Neutrophil (primary cell): ENCODE measurements around the gene FGB.

Source experiments
- H3K27ac ChIP-seq: fragments of 200-600 bp; sonication (generic); 2 replicates; pipeline ENCODE4 v1.5.1; 2016; ENCODE audit warnings: mild to moderate bottlenecking, moderate library complexity
- H3K27me3 ChIP-seq: fragments of 200-600 bp; sonication (generic); 2 replicates; pipeline ENCODE4 v1.6.0; 2016; ENCODE audit warnings: mild to moderate bottlenecking
- H3K36me3 ChIP-seq: fragments of 200-600 bp; sonication (generic); 2 replicates; pipeline ENCODE4 v1.5.1; 2017
- H3K4me1 ChIP-seq, 2 experiments: fragments of 200-600 bp in 1 of 2; sonication (generic) in 1 of 2; 1 replicate in 1 of 2; 2 replicates in 1 of 2; pipeline versions ENCODE4 v1.5.1 to v1.6.1; 2013 to 2016; ENCODE audit warnings: low read depth in 1 of 2, low read length in 1 of 2, mild to moderate bottlenecking in 1 of 2, moderate library complexity in 1 of 2; ENCODE audit not compliant: control insufficient read depth in 1 of 2, insufficient read depth in 1 of 2
- H3K4me3 ChIP-seq, 2 experiments: fragments of 200-600 bp in 1 of 2; sonication (generic) in 1 of 2; 1 replicate in 1 of 2; 2 replicates in 1 of 2; pipeline ENCODE4 v1.5.1; 2013 to 2016; ENCODE audit warnings: low read depth in 1 of 2, low read length in 1 of 2, mild to moderate bottlenecking in 1 of 2, moderate library complexity in 1 of 2
- H3K9me3 ChIP-seq: fragments of 200-600 bp; sonication (generic); 2 replicates; pipeline ENCODE4 v1.5.1; 2016
- TF ChIP-seq, protein P1 (sequence below): fragments of 200-600 bp; sonication (generic); IDR thresholded peaks from 2 replicates; pipeline ENCODE4 v1.5.1; 2016; ENCODE audit warnings: antibody characterized with exemption

The FGB gene

DNA sequence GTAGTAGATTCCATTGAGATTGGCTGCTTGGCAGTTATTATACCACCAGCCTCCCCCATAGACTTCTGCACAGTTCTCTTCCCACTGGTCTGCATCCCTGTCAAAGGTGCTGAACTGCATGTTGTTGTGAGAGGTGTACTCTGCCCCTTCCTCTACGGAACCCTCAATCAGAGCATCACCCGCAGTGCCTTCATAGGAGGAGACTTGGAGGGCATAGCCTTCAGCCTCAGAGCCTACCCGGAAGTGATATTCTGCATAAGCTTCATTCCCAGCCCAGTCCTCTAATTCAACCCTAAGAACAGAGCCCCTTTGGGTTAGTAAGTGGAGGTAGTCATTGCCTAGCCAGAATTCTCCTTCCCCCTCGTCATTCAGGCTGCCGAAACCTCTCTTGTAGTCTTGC, 21.4 kb downstream of the FGB start:
- no peaks in the 10 kb centered on the region for H3K9me3 ChIP-seq
- no peaks in the 10 kb centered on the region for H3K4me1 ChIP-seq
- TF ChIP-seq, protein P1, sequence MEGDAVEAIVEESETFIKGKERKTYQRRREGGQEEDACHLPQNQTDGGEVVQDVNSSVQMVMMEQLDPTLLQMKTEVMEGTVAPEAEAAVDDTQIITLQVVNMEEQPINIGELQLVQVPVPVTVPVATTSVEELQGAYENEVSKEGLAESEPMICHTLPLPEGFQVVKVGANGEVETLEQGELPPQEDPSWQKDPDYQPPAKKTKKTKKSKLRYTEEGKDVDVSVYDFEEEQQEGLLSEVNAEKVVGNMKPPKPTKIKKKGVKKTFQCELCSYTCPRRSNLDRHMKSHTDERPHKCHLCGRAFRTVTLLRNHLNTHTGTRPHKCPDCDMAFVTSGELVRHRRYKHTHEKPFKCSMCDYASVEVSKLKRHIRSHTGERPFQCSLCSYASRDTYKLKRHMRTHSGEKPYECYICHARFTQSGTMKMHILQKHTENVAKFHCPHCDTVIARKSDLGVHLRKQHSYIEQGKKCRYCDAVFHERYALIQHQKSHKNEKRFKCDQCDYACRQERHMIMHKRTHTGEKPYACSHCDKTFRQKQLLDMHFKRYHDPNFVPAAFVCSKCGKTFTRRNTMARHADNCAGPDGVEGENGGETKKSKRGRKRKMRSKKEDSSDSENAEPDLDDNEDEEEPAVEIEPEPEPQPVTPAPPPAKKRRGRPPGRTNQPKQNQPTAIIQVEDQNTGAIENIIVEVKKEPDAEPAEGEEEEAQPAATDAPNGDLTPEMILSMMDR, result no peak
- H3K27me3 ChIP-seq, result peaks cover 7% of the 10 kb centered on the region
- H3K27ac ChIP-seq, result no peak overlapping the region
- H3K36me3 ChIP-seq, result no peaks in the 10 kb centered on the region
- no peak overlapping the region for H3K4me3 ChIP-seq

DNA sequence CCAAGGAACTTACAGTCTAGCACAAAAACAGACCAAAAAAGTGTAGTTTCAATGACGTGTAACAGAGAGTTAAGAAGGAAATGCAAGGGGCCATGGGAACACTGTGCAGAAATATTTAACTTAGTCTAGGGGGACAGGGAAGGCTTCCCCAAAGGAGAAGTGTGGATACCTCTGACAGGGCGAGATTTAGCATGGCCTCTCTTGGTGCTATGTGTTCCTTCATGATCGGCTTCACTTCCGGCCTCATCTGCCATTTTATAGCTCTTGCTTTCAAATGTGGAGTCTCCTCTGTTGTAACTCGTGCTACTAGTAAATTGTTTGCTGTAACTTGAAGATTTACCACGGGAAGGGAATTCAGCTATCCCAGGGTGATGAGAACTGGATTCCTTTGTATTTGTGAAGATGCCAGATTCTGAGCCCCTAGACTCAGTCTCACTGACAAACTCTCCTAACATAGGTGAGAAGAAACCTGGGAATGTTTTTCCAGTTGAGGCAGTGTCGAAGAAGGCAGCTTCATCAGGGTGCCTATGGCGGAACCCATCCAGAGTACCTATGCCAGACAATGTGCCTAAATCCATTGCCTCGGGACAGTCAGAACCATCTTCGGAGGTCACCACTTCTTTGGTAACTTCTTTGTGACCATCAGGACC, 22.7 kb downstream of the FGB start:
- no peaks in the 10 kb centered on the region for H3K4me1 ChIP-seq
- H3K27me3 ChIP-seq, result peaks cover 8% of the 10 kb centered on the region
- TF ChIP-seq, protein P1, result no peak
- H3K36me3 ChIP-seq, result no peaks in the 10 kb centered on the region
- H3K27ac ChIP-seq, result no peak overlapping the region
- H3K9me3 ChIP-seq, result no peaks in the 10 kb centered on the region
- no peak overlapping the region for H3K4me3 ChIP-seq

DNA sequence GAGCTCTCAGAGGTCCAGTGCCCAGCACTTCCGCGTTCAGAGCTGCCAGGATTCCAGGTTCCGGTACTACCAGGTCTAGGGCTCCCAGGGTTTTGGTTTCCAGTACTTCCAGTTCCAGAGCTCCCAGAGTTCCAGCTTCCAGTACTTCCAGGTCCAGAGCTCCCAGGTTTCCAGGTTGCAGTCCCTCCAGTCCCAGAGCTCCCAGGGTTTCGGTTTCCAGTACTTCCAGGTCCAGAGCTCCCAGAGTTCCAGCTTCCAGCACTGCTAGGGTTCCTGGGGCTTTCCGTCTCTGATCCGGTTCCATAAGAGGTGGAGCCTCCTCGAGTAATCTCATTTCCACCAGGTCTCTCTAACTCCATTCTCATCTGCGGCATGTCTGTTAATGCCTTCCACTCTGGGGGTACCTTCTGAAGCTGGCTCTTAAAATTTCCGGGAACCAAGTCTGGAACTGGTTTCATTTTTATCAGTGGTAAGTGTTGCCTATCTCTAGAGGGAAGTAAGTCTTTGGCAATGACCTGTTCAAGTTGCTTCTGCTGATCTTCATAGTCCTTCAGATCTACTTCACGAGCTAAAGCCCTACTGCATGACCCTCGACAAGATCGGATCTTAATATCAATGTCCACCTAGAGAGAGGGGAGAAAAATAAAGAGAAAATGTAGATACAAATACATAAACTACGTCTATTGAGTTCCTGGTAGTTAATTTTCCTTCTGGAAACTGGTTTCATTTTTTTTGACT, 23.7 kb downstream of the FGB start:
- Histone ChIP-seq H3K4me3 (no peak overlapping the region), H3K9me3 (no peaks in the 10 kb centered on the region), H3K27me3 (peaks cover 8% of the 10 kb centered on the region), H3K36me3 (no peaks in the 10 kb centered on the region), H3K27ac (no peak overlapping the region), H3K4me1 (no peaks in the 10 kb centered on the region)
- TF ChIP-seq, protein P1, result no peak

DNA sequence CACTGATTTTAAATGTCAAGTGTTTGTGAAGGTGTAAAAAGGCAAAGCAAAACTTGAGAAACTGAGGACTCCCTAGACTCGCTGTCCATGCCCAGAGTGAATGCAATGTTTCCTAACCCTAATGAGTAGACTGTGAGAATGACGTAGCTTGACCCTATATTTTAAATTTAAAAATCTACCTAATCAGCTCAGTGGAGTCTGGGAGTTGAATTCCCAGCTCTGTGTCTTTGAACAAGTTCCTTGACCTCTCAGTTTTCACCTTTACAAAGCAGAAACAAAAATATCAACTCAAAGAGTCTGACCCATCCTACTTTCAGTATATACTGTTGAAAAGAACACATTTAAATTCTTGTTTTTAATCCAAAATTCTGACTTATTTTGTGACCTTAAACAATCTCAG, 25.4 kb downstream of the FGB start:
- no peak overlapping the region for H3K27ac ChIP-seq
- TF ChIP-seq, protein P1, result no peak
- H3K36me3 ChIP-seq, result no peaks in the 10 kb centered on the region
- peaks cover 8% of the 10 kb centered on the region for H3K27me3 ChIP-seq
- no peaks in the 10 kb centered on the region for H3K4me1 ChIP-seq
- H3K9me3 ChIP-seq, result no peaks in the 10 kb centered on the region
- H3K4me3 ChIP-seq, result no peak overlapping the region

DNA sequence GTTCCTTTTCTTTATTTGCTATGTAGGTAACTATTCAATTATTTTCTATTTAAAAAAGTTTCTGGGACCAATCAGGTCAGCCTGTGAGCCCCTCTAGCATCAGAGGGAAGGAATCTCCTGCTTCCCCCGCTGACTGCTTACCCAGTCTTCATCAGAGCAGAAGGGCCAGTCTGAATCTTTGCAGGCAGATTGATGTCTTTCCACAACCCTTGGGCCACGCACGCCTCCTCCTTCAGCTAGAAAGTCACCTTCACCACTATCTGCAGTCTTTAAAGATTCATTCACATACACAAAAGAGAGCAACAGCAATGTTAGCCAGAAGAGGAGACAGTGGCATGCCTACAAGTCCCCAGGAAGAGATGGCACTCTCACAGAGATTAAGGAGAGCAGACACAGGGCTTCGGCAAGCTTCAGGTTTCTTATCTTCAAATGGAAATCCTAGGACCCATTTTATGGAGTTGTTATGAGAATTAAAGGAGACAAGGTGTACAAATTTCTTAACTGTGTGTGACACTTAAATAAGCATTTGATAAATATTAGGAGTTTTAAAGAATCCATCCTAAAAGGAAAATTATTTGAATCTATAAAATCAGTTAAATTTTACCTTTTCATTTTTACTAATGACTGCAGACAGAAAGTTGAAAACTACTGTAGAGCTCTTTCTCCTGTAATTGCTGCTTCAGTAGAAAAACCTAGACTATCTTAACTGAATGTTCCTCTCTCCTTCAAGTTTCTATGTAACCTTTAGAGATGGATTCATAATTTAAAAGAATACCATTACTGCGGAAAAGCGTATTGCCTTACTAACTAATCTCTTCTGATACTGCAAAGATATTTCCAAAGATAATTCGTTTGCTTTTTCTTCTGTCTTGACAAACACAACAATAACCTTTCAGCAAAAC, 26.7 kb downstream of the FGB start:
- Histone ChIP-seq H3K4me3 (no peak overlapping the region), H3K36me3 (no peaks in the 10 kb centered on the region), H3K4me1 (no peaks in the 10 kb centered on the region), H3K27me3 (peaks cover 8% of the 10 kb centered on the region), H3K9me3 (no peaks in the 10 kb centered on the region), H3K27ac (no peak overlapping the region)
- TF ChIP-seq, protein P1, result no peak
